Osteoblast (primary cell): ENCODE data around the gene RPS17. TPM values are rescaled to one million over a fixed set of nuclear protein-coding genes. Genes with fewer than 3 reads are reported as not detected.
A peak's percentile ranks its signal among the peaks of the same experiment; 100 is the strongest.

Experiments used
- DNase-seq: peaks from one replicate; pipeline ENCODE4 v3.0.0; 2011; ENCODE audit warnings: low spot score, mixed read lengths; ENCODE audit not compliant: insufficient read length; ENCODE audit errors: missing footprints
- H2AFZ ChIP-seq: 2 replicates; pipeline ENCODE4 v1.6.0; 2011; ENCODE audit warnings: mild to moderate bottlenecking, low read length
- H3K27ac ChIP-seq: 2 replicates; pipeline ENCODE4 v1.5.1; 2011; ENCODE audit warnings: mild to moderate bottlenecking, low read depth, low read length, moderate library complexity
- H3K27me3 ChIP-seq: 2 replicates; pipeline ENCODE4 v1.6.0; 2012; ENCODE audit warnings: mild to moderate bottlenecking, control low read depth, inconsistent platforms, low read length, moderate library complexity; ENCODE audit not compliant: insufficient read depth
- H3K36me3 ChIP-seq: 2 replicates; pipeline ENCODE4 v1.5.1; 2011; ENCODE audit warnings: mild to moderate bottlenecking, low read length, control low read depth, moderate library complexity; ENCODE audit not compliant: insufficient read depth
- H3K4me1 ChIP-seq: 2 replicates; pipeline ENCODE4 v1.5.1; 2011; ENCODE audit warnings: mild to moderate bottlenecking, low read length, control low read depth, moderate library complexity; ENCODE audit not compliant: insufficient read depth
- H3K4me2 ChIP-seq: 2 replicates; pipeline ENCODE4 v1.6.0; 2011; ENCODE audit warnings: mild to moderate bottlenecking, low read length; ENCODE audit not compliant: insufficient read depth
- H3K4me3 ChIP-seq: fragments of 200-600 bp; sonication (generic); 3 replicates; pipeline ENCODE4 v1.5.1; 2012; ENCODE audit warnings: mild to moderate bottlenecking, low read length, inconsistent platforms; ENCODE audit not compliant: insufficient read depth
- H3K79me2 ChIP-seq: 2 replicates; pipeline ENCODE4 v1.6.0; 2012; ENCODE audit warnings: mild to moderate bottlenecking, low read length, control low read depth, inconsistent platforms; ENCODE audit not compliant: insufficient read depth
- H3K9me3 ChIP-seq: 2 replicates; pipeline ENCODE4 v1.5.1; 2011; ENCODE audit warnings: low read depth, low read length, control low read depth
- H4K20me1 ChIP-seq: 2 replicates; pipeline ENCODE4 v1.6.0; 2012; ENCODE audit warnings: mild to moderate bottlenecking, low read length, control low read depth; ENCODE audit not compliant: insufficient read depth
- total RNA-seq: library from RNA; depleted of rRNA; stranded (reverse); fragments of >200 nt; gene quantifications from 2 replicates; pipeline ENCODE4 v1.2.3, GENCODE V29; 2012
- TF ChIP-seq, protein P1 (sequence below): IDR thresholded peaks from 2 replicates; pipeline ENCODE4 v1.5.1; 2011; ENCODE audit warnings: mild to moderate bottlenecking, low read depth, low read length, moderate library complexity; ENCODE audit errors: extremely low read depth

RPS17 gene
- total RNA-seq, 1 donor = 1,188 TPM

- Histone ChIP-seq H3K4me1 (peaks cover 19% of the 10 kb centered on the region), H4K20me1 (peaks cover 8% of the 10 kb centered on the region), H3K9me3 (no peaks in the 10 kb centered on the region), H3K4me2 (no peak overlapping the region), H3K36me3 (no peaks in the 10 kb centered on the region), H2AFZ (no peak overlapping the region), H3K27me3 (no peaks in the 10 kb centered on the region), H3K4me3 (no peak overlapping the region), H3K79me2 (peaks cover 17% of the 10 kb centered on the region), H3K27ac (no peak overlapping the region)
- TF ChIP-seq, protein P1, sequence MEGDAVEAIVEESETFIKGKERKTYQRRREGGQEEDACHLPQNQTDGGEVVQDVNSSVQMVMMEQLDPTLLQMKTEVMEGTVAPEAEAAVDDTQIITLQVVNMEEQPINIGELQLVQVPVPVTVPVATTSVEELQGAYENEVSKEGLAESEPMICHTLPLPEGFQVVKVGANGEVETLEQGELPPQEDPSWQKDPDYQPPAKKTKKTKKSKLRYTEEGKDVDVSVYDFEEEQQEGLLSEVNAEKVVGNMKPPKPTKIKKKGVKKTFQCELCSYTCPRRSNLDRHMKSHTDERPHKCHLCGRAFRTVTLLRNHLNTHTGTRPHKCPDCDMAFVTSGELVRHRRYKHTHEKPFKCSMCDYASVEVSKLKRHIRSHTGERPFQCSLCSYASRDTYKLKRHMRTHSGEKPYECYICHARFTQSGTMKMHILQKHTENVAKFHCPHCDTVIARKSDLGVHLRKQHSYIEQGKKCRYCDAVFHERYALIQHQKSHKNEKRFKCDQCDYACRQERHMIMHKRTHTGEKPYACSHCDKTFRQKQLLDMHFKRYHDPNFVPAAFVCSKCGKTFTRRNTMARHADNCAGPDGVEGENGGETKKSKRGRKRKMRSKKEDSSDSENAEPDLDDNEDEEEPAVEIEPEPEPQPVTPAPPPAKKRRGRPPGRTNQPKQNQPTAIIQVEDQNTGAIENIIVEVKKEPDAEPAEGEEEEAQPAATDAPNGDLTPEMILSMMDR = no peak
- DNase-seq = peak; percentile 52
Measured at GRCh38 chr15:82544431-82544830, 4.2 kb upstream of the RPS17 start.

DNA sequence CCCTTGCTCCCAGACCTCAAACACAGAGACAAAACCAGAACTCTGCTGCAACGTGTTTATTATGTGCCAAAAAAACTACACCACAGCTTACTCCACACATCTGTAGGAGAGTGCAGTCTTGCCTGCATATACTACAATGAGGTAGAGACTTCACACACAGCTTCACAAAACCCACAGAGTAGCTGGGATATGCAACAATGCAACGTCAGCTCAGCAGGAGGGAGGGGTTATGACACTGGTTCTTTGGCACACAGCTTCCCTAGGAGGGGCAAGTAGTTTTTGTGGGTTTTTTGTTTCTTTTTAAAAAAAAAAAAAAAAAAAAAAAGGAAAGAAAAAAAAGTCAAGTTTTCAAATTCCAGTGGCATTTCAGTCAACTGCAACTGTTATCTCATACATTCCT is 2.9 kb upstream of the RPS17 start:
- Histone ChIP-seq H4K20me1 (peaks cover 20% of the 10 kb centered on the region), H3K4me3 (no peak overlapping the region), H3K4me1 (peaks cover 25% of the 10 kb centered on the region), H3K36me3 (peaks cover 7% of the 10 kb centered on the region), H3K27me3 (no peaks in the 10 kb centered on the region), H3K9me3 (no peaks in the 10 kb centered on the region), H3K79me2 (peaks cover 29% of the 10 kb centered on the region), H3K4me2 (peak overlapping the region; percentile 64), H3K27ac (peak overlapping the region; percentile 80), H2AFZ (peak overlapping the region; percentile 28)
- DNase-seq = peak; percentile 93
- TF ChIP-seq, protein P1 = no peak

DNA sequence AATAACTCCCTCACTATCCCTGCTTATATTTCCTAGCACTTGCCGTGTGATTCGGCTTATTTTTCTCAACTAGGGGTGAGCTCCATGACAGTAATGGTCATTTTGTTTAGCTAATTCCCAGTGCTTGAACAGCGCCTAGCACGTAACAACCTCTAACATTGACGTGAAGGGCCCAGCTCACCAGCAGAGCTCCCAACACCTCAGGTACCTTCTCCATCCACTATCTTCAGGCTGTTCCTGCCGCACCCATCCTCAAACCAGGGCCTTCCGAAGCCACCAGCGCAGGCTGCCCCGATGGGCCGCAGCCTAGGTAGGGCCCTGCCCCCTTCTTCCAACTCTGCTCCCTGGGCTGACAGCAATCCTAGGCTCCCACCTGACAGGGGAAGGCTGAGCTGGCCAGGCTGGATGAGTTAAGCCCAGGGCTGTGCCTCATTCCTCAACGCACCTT is 751 bp upstream of the RPS17 start:
- Histone ChIP-seq H3K27me3 (no peaks in the 10 kb centered on the region), H4K20me1 (peaks cover 41% of the 10 kb centered on the region), H3K27ac (peak overlapping the region; percentile 92), H3K4me3 (peak overlapping the region; percentile 91), H3K4me2 (peak overlapping the region; percentile 88), H3K79me2 (peaks cover 42% of the 10 kb centered on the region), H3K4me1 (peaks cover 27% of the 10 kb centered on the region), H2AFZ (peak overlapping the region; percentile 83), H3K36me3 (peaks cover 28% of the 10 kb centered on the region), H3K9me3 (no peaks in the 10 kb centered on the region)
- TF ChIP-seq, protein P1 = no peak
- DNase-seq = peak; percentile 65

- Histone ChIP-seq H4K20me1 (peaks cover 45% of the 10 kb centered on the region), H3K79me2 (peaks cover 42% of the 10 kb centered on the region), H3K27me3 (no peaks in the 10 kb centered on the region), H3K4me1 (peaks cover 27% of the 10 kb centered on the region), H3K4me2 (peak overlapping the region; percentile 84), H3K36me3 (peaks cover 35% of the 10 kb centered on the region), H3K4me3 (peak overlapping the region; percentile 91), H2AFZ (peak overlapping the region; percentile 36), H3K27ac (peak overlapping the region; percentile 86), H3K9me3 (no peaks in the 10 kb centered on the region)
- peak; percentile 25 for DNase-seq
- TF ChIP-seq, protein P1 = no peak
Measured at GRCh38 chr15:82539691-82540054, 584 bp downstream of the RPS17 start.
